Neutrophil (primary cell): Measurements from ENCODE around the gene RAB36.

Experiments used
- H3K27ac ChIP-seq: fragments of 200-600 bp; sonication (generic); 2 replicates; pipeline ENCODE4 v1.5.1; 2016; ENCODE audit warnings: mild to moderate bottlenecking, moderate library complexity
- H3K27me3 ChIP-seq: fragments of 200-600 bp; sonication (generic); 2 replicates; pipeline ENCODE4 v1.6.0; 2016; ENCODE audit warnings: mild to moderate bottlenecking
- H3K36me3 ChIP-seq: fragments of 200-600 bp; sonication (generic); 2 replicates; pipeline ENCODE4 v1.5.1; 2017
- H3K4me1 ChIP-seq, 2 experiments: fragments of 200-600 bp in 1 of 2; sonication (generic) in 1 of 2; 1 replicate in 1 of 2; 2 replicates in 1 of 2; pipeline versions ENCODE4 v1.5.1 to v1.6.1; 2013 to 2016; ENCODE audit warnings: low read depth in 1 of 2, low read length in 1 of 2, mild to moderate bottlenecking in 1 of 2, moderate library complexity in 1 of 2; ENCODE audit not compliant: control insufficient read depth in 1 of 2, insufficient read depth in 1 of 2
- H3K4me3 ChIP-seq, 2 experiments: fragments of 200-600 bp in 1 of 2; sonication (generic) in 1 of 2; 1 replicate in 1 of 2; 2 replicates in 1 of 2; pipeline ENCODE4 v1.5.1; 2013 to 2016; ENCODE audit warnings: low read depth in 1 of 2, low read length in 1 of 2, mild to moderate bottlenecking in 1 of 2, moderate library complexity in 1 of 2
- H3K9me3 ChIP-seq: fragments of 200-600 bp; sonication (generic); 2 replicates; pipeline ENCODE4 v1.5.1; 2016
- TF ChIP-seq, protein P1 (sequence below): fragments of 200-600 bp; sonication (generic); IDR thresholded peaks from 2 replicates; pipeline ENCODE4 v1.5.1; 2016; ENCODE audit warnings: antibody characterized with exemption

Gene RAB36

DNA sequence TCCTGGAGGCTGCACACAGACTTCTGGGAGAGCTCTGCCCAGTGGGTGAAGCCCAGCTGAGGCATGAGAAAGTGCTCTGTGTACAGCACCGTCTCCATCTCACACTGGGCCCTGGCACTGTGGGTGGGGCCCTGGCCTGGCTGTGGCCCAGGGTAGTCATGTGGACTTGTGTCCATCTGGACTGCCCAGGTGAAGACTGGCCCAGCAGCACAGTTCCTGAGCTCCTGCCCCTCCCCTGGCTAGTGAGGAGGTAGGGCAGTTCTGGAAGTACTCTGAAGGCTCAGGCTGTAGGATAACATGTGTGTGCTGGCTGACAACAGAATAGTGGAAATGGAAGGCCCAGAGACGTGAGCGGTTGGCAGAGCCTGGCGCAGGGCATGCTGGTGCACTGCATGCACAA, 38.9 kb upstream of the RAB36 start:
- Histone ChIP-seq H3K36me3 (no peaks in the 10 kb centered on the region), H3K9me3 (no peaks in the 10 kb centered on the region), H3K27ac (no peak overlapping the region), H3K27me3 (no peaks in the 10 kb centered on the region), H3K4me3 (no peak overlapping the region), H3K4me1 (no peaks in the 10 kb centered on the region)
- TF ChIP-seq, protein P1, sequence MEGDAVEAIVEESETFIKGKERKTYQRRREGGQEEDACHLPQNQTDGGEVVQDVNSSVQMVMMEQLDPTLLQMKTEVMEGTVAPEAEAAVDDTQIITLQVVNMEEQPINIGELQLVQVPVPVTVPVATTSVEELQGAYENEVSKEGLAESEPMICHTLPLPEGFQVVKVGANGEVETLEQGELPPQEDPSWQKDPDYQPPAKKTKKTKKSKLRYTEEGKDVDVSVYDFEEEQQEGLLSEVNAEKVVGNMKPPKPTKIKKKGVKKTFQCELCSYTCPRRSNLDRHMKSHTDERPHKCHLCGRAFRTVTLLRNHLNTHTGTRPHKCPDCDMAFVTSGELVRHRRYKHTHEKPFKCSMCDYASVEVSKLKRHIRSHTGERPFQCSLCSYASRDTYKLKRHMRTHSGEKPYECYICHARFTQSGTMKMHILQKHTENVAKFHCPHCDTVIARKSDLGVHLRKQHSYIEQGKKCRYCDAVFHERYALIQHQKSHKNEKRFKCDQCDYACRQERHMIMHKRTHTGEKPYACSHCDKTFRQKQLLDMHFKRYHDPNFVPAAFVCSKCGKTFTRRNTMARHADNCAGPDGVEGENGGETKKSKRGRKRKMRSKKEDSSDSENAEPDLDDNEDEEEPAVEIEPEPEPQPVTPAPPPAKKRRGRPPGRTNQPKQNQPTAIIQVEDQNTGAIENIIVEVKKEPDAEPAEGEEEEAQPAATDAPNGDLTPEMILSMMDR, result no peak

- H3K4me1 ChIP-seq, result no peaks in the 10 kb centered on the region
Measured at GRCh38 chr22:23106906-23107367, 38.3 kb upstream of the RAB36 start.

DNA sequence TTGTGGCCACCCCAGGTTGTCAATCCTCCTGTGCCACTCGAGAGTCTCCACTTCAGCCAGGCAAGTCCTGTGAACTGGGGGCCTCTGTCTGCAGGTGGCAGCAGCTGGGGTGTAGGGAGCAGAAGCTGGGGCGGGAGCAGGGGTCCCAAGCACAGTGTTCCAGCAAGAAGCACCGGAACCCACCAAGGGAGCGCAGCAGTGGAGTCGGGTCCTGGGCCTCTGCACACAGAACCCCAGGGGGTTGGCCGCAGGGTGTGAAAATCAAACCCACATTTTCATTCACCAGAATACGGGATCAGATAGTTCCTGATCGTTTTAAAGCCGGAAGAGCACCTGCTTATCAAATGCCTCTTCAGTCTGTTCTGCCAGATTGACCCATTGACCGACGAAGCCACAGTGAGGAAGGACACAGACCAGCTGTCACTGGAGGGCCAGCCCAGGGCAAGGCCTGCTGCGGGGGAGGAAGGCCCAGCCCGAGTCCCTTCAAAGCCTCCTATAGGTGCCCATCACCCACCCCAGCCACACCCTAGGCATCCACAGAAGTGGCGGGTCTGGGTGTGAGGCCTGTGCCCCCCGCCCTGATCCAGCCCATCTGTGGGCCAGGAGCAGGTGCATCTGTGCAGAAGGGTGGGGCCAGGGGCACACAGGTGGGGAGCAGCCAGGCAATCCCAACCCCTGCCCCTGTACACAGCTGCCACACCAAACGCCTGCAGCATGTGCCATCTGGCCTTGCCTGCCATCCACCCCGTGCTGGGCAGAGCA, 37.6 kb upstream of the RAB36 start:
- H3K9me3 ChIP-seq, result no peaks in the 10 kb centered on the region
- H3K27ac ChIP-seq, result no peak overlapping the region
- H3K27me3 ChIP-seq, result no peaks in the 10 kb centered on the region
- no peaks in the 10 kb centered on the region for H3K4me1 ChIP-seq
- TF ChIP-seq, protein P1, result no peak
- no peaks in the 10 kb centered on the region for H3K36me3 ChIP-seq
- no peak overlapping the region for H3K4me3 ChIP-seq

More at GRCh38 chr22:23106906-23107367, 38.3 kb upstream of the RAB36 start:
- no peaks in the 10 kb centered on the region for H3K9me3 ChIP-seq
- TF ChIP-seq, protein P1, result no peak
- no peaks in the 10 kb centered on the region for H3K36me3 ChIP-seq
- no peak overlapping the region for H3K4me3 ChIP-seq
- H3K27me3 ChIP-seq, result no peaks in the 10 kb centered on the region
- no peak overlapping the region for H3K27ac ChIP-seq

- TF ChIP-seq, protein P1, result no peak
- no peak overlapping the region for H3K27ac ChIP-seq
- no peaks in the 10 kb centered on the region for H3K27me3 ChIP-seq
- no peak overlapping the region for H3K4me3 ChIP-seq
- no peaks in the 10 kb centered on the region for H3K9me3 ChIP-seq
- H3K36me3 ChIP-seq, result no peaks in the 10 kb centered on the region
- no peaks in the 10 kb centered on the region for H3K4me1 ChIP-seq
Measured at GRCh38 chr22:23108249-23109078, 36.8 kb upstream of the RAB36 start.

- TF ChIP-seq, protein P1, result no peak
- no peaks in the 10 kb centered on the region for H3K9me3 ChIP-seq
- no peaks in the 10 kb centered on the region for H3K36me3 ChIP-seq
- H3K27ac ChIP-seq, result no peak overlapping the region
- no peak overlapping the region for H3K4me3 ChIP-seq
- no peaks in the 10 kb centered on the region for H3K27me3 ChIP-seq
- H3K4me1 ChIP-seq, result no peaks in the 10 kb centered on the region
Measured at GRCh38 chr22:23109079-23109347, 36.3 kb upstream of the RAB36 start.
